Measurements from ENCODE around the gene SHISAL1. TPM values are rescaled to one million over a fixed set of nuclear protein-coding genes. Genes with fewer than 3 reads are reported as not detected.

SHISAL1 gene
- total RNA-seq, 6 experiments from 2014 or later, result not detected

DNA sequence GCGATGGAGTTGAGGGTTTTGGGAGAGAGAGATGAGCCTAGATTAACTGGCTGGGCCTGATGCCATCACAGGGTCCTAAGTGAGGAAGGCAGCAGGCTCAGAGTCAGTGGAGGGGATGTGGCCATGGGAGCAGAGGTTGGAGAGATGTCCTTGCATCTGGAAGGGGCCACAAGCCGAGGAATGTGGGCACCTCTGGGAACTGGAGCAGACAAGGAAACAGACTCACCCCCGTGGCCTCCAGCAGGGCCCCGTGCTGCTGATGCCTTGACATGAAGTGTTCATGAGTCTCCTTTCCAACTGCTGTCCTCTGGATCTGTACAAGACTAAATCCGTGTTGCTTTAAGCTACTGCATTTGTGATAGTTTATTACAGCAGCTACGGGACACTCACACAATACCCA lies 49.2 kb downstream of the SHISAL1 start:
- TF ChIP-seq, protein P1, sequence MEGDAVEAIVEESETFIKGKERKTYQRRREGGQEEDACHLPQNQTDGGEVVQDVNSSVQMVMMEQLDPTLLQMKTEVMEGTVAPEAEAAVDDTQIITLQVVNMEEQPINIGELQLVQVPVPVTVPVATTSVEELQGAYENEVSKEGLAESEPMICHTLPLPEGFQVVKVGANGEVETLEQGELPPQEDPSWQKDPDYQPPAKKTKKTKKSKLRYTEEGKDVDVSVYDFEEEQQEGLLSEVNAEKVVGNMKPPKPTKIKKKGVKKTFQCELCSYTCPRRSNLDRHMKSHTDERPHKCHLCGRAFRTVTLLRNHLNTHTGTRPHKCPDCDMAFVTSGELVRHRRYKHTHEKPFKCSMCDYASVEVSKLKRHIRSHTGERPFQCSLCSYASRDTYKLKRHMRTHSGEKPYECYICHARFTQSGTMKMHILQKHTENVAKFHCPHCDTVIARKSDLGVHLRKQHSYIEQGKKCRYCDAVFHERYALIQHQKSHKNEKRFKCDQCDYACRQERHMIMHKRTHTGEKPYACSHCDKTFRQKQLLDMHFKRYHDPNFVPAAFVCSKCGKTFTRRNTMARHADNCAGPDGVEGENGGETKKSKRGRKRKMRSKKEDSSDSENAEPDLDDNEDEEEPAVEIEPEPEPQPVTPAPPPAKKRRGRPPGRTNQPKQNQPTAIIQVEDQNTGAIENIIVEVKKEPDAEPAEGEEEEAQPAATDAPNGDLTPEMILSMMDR (IDR thresholded peaks at IDR 0.05), result no peak
- Mint-ChIP-seq H3K27ac (no peak overlapping the region), H3K9me3 (no peaks in the 10 kb centered on the region), H3K36me3 (ENCODE audit: low read depth) (no peaks in the 10 kb centered on the region), H3K27me3 (ENCODE audit: insufficient read depth) (peaks cover 17% of the 10 kb centered on the region), H3K4me3 (no peak overlapping the region), H3K4me1 (ENCODE audit: low read depth) (no peaks in the 10 kb centered on the region)
- DNase-seq, result no peak

- H3K27me3 Mint-ChIP-seq (ENCODE audit: insufficient read depth), result peaks cover 16% of the 10 kb centered on the region
- DNase-seq, result no peak
- H3K4me3 Mint-ChIP-seq, result no peak overlapping the region
Measured at GRCh38 chr22:44261861-44262595, 50.7 kb downstream of the SHISAL1 start.

GRCh38 chr22:44261164-44261860 lies 51.4 kb downstream of the SHISAL1 start:
- TF ChIP-seq, protein P1 (IDR thresholded peaks at IDR 0.05), result no peak
- Mint-ChIP-seq H3K36me3 (ENCODE audit: low read depth) (no peaks in the 10 kb centered on the region), H3K9me3 (no peaks in the 10 kb centered on the region), H3K4me1 (ENCODE audit: low read depth) (no peaks in the 10 kb centered on the region), H3K27ac (no peak overlapping the region), H3K27me3 (ENCODE audit: insufficient read depth) (peaks cover 21% of the 10 kb centered on the region), H3K4me3 (no peak overlapping the region)
- DNase-seq, result no peak

More at GRCh38 chr22:44261861-44262595, 50.7 kb downstream of the SHISAL1 start:
- no peak overlapping the region for H3K27ac Mint-ChIP-seq
- no peaks in the 10 kb centered on the region for H3K4me1 Mint-ChIP-seq (ENCODE audit: low read depth)
- TF ChIP-seq, protein P1 (IDR thresholded peaks at IDR 0.05), result no peak
- H3K36me3 Mint-ChIP-seq (ENCODE audit: low read depth), result no peaks in the 10 kb centered on the region
- no peaks in the 10 kb centered on the region for H3K9me3 Mint-ChIP-seq

DNA sequence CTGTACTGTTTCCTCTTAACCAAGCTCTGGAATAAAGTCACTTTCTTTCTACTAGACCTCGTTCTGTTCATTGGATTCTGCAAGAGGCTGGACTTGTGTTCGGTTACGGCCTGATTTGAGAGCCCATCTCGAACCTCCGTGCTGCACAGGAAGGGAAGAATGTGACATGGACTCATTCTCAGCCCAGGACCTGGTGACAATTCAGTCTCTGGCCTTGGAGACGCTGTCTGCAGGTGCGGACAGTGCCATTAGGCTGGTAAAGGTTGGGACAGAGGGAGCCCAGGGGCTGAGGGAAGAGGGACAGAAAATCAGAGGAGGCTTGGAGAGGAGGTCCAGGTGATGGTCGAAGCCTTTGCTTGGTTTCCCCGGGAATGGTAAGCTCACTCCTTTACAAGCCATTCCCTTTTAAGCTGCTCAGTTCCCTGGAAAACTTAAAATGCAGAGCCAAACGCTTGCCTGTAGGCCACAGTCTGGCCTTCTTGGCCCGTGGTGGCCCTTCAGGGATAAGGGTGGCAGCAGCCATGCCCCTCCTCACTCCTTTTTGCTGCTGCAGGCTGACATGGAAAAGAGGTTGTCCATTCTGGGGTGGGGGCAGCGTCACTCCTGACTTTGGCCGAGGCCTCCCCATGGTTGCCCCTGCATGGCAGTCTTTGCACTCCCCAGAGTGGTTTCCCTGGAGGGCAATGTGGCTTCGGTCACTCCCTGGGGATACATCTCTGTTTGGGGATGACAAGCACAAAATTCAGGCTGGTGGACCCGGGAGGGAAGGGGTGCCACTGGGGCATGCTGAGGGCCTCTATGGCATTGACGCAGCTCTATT lies 52.3 kb downstream of the SHISAL1 start:
- Mint-ChIP-seq H3K27ac (no peak overlapping the region), H3K36me3 (ENCODE audit: low read depth) (no peaks in the 10 kb centered on the region), H3K4me3 (no peak overlapping the region)

More for the DNA sequence above, 52.3 kb downstream of the SHISAL1 start:
- DNase-seq, result no peak
- Mint-ChIP-seq H3K27me3 (ENCODE audit: insufficient read depth) (peaks cover 22% of the 10 kb centered on the region), H3K9me3 (no peaks in the 10 kb centered on the region), H3K4me1 (ENCODE audit: low read depth) (no peaks in the 10 kb centered on the region)
- TF ChIP-seq, protein P1 (IDR thresholded peaks at IDR 0.05), result no peak

Data from HFFc6 (cell line).